A673 (cell line): ENCODE results near the gene FCHSD1.

ENCODE experiments used
- EZH2 ChIP-seq: fragments of 200-600 bp; sonication (generic); IDR thresholded peaks from 2 replicates; pipeline ENCODE4 v1.6.1; 2017; ENCODE audit warnings: borderline replicate concordance, low read depth, mild to moderate bottlenecking, mixed read lengths, antibody characterized with exemption, low read length; ENCODE audit not compliant: poor library complexity, severe bottlenecking
- TF ChIP-seq, protein P1 (sequence below): fragments of 300-800, 200-600 bp; sonication (generic); conservative IDR thresholded peaks from 2 replicates; pipeline ENCODE4 v1.5.1; 2017; ENCODE audit warnings: low read depth, mild to moderate bottlenecking, antibody characterized with exemption, low read length, moderate library complexity, mixed read lengths

DNA sequence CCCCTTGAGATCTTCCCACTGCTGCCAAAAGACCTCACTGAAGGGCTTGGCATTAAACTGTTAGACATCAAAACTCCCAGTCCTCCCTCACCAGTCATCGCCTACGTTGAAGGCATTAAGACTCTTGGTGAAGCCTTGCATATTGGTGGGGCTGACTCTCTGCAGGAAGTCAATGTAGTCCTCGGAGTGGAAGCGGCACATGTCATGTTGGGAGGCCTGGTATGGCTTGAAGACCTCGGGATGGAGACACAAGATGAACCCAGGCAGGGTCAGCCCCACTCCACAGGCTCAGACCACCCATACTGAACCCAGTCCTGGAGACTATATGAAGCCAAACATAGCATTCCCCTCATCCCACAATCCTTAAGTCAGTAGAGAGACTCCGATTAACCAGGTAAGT, 16.5 kb downstream of the FCHSD1 start:
- TF ChIP-seq, protein P1, sequence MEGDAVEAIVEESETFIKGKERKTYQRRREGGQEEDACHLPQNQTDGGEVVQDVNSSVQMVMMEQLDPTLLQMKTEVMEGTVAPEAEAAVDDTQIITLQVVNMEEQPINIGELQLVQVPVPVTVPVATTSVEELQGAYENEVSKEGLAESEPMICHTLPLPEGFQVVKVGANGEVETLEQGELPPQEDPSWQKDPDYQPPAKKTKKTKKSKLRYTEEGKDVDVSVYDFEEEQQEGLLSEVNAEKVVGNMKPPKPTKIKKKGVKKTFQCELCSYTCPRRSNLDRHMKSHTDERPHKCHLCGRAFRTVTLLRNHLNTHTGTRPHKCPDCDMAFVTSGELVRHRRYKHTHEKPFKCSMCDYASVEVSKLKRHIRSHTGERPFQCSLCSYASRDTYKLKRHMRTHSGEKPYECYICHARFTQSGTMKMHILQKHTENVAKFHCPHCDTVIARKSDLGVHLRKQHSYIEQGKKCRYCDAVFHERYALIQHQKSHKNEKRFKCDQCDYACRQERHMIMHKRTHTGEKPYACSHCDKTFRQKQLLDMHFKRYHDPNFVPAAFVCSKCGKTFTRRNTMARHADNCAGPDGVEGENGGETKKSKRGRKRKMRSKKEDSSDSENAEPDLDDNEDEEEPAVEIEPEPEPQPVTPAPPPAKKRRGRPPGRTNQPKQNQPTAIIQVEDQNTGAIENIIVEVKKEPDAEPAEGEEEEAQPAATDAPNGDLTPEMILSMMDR = no peak
- TF ChIP-seq EZH2 = no peak
